Measurements from ENCODE around the gene SLC27A5. TPM values are rescaled to one million over a fixed set of nuclear protein-coding genes. Genes with fewer than 3 reads are reported as not detected.
"Not testable (repeated sequence)": the region's sequence is repeated elsewhere in the genome, so short reads cannot be mapped to it uniquely, and the experiment has no call there.

The SLC27A5 gene
- total RNA-seq, 1 donor from 2014 or later = 23.5 TPM

DNA sequence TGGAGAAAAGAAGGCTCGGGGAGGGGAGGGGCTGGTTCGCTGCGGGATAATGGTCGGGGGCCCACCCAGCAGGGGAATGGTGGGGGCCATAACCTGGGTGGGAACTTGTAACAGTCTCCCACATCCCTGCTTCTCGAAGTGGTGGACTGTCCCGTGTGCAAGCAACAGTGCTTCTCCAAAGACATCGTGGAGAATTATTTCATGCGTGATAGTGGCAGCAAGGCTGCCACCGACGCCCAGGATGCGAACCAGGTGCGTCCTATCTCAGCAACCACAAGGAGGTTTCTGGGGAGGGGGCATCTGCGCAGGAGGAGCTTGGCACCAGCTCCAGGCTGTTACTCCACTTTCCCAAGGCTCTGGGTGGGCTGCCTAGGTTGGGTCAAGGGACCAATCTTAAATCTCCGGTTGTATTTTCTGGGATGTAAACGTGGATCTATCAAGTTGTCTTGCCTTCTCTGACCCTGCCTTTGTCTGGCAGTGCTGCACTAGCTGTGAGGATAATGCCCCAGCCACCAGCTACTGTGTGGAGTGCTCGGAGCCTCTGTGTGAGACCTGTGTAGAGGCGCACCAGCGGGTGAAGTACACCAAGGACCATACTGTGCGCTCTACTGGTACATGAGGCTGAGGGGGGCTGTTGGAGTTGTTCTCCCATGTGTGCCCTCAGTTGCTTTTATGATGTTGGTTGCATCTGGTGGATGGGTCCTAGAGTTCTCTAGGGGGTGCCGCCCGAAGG, 33.7 kb upstream of the SLC27A5 start:
- peak overlapping the region; percentile 72 for H3K27ac Mint-ChIP-seq
- H3K4me1 Mint-ChIP-seq (ENCODE audit: low read depth) = peaks cover 22% of the 10 kb centered on the region
- H3K4me3 Mint-ChIP-seq (ENCODE audit: low read depth) = peak overlapping the region; percentile 91
- intact Hi-C loops (cut with micrococcal nuclease) = no loop called here
- no peaks in the 10 kb centered on the region for H3K9me3 Mint-ChIP-seq
- no peak for DNase-seq (ENCODE audit: low spot score)
- H3K36me3 Mint-ChIP-seq (ENCODE audit: low read depth) = peaks cover 54% of the 10 kb centered on the region
- H3K27me3 Mint-ChIP-seq (ENCODE audit: low read depth) = peaks cover 9% of the 10 kb centered on the region

DNA sequence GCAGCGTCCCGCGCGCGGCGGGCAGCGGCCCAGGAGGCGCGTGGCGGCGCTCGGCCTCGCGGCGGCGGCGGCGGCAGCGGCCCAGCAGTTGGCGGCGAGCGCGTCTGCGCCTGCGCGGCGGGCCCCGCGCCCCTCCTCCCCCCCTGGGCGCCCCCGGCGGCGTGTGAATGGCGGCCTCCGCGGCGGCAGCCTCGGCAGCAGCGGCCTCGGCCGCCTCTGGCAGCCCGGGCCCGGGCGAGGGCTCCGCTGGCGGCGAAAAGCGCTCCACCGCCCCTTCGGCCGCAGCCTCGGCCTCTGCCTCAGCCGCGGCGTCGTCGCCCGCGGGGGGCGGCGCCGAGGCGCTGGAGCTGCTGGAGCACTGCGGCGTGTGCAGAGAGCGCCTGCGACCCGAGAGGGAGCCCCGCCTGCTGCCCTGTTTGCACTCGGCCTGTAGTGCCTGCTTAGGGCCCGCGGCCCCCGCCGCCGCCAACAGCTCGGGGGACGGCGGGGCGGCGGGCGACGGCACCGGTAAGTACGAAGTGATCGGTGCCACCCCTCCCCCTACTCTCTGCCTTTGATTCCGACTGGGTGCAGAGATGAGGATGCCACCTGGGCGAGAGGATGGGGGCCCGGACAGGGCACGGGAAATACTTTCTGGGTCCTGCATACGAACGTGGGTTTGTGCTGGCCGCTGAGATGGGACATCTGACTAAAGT, 32.9 kb upstream of the SLC27A5 start:
- Mint-ChIP-seq H3K9me3 (no peaks in the 10 kb centered on the region), H3K36me3 (ENCODE audit: low read depth) (peaks cover 49% of the 10 kb centered on the region), H3K27me3 (ENCODE audit: low read depth) (peaks cover 14% of the 10 kb centered on the region), H3K27ac (peak overlapping the region; percentile 72), H3K4me1 (ENCODE audit: low read depth) (peaks cover 22% of the 10 kb centered on the region), H3K4me3 (ENCODE audit: low read depth) (peak overlapping the region; percentile 91)
- no peak for DNase-seq (ENCODE audit: low spot score)
- intact Hi-C loops (cut with micrococcal nuclease) = loop anchor here (1.0 kb wide), 3 partner anchors 11 to 28 kb away; partner anchors contain the start of genes CHMP2A and ZBTB45

DNA sequence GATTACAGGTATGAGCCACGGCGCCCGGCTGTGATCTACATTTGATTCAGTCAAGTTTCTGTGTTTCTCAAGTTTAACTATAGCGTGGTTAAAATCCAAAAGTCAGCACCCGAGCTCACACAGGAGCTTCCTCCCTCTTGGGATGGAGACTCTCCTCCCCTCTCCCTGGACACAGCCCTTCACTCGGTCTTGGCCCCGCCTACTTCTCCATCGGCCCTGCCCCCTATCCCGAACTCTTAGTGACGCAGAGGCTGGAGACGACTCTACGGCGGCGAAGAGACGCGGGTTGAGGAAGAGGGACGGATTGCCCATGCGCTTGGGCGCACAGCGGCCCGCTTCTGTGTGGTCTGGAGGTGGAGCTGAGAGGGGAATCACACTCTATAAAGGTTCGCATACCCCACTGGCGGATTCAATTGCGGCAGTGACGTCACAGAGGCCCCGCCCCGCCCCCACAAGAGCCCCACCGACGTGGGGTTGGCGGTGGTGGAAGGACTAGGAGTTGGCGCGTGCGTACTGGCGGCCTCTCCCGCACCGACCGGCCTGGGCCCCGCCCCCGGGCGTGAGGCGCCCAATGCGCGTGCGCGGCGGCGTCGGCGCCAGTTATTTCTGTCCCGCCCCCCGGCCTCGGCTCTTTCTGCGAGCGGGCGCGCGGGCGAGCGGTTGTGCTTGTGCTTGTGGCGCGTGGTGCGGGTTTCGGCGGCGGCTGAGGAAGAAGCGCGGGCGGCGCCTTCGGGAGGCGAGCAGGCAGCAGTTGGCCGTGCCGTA, 32.2 kb upstream of the SLC27A5 start, which contains the start of gene TRIM28:
TSS of gene TRIM28 (plus strand) at position 239 of the 765 bp plus-strand sequence. CDS start 694 bp downstream, outside the sequence.
- intact Hi-C loops (cut with micrococcal nuclease) = loop anchor here (1.0 kb wide), 3 partner anchors 11 to 28 kb away; partner anchors contain the start of genes CHMP2A and ZBTB45
- peak within 1 kb of the TSS; percentile 91 for H3K4me3 Mint-ChIP-seq (ENCODE audit: low read depth)
- DNase-seq (ENCODE audit: low spot score) = peak; percentile 100
- no peaks in the 10 kb centered on the region for H3K9me3 Mint-ChIP-seq
- peaks cover 22% of the 10 kb centered on the region for H3K4me1 Mint-ChIP-seq (ENCODE audit: low read depth)
- H3K36me3 Mint-ChIP-seq (ENCODE audit: low read depth) = peaks cover 42% of the 10 kb centered on the region
- H3K27me3 Mint-ChIP-seq (ENCODE audit: low read depth) = peaks cover 20% of the 10 kb centered on the region
- peak within 1 kb of the TSS; percentile 94 for H3K27ac Mint-ChIP-seq

DNA sequence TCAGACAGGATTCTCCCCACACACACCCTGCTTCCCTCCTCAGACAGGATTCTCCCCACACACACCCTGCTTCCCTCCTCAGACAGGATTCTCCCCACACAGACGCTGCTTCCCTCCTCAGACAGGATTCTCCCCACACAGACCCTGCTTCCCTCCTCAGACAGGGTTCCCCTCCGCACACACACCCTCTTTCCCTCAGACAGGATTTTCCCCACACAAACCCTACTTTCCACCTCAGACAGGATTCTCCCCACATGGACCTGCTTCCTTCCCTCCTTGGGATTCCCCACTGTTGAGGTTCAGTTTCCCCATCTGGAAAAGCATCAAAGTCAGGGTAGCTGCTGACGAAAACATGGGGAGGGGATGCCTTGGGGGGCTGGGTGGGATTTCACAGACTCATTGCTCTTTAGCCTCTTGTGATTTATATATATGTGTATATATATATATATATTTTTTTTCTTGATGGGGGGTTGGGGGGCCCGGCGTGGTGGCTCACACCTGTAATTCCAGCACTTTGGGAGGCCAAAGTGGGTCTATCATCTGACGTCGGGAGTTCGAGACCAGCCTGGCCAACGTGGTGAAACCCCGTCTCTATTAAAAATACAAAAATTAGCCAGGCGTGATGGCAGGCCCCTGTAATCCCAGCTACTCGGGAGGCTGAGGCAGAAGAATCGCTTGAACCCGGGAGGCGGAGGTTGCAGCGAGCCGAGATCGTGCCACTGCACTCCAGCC, 31.0 kb upstream of the SLC27A5 start:
- peaks cover 24% of the 10 kb centered on the region for H3K27me3 Mint-ChIP-seq (ENCODE audit: low read depth)
- H3K36me3 Mint-ChIP-seq (ENCODE audit: low read depth) = peaks cover 30% of the 10 kb centered on the region
- H3K27ac Mint-ChIP-seq = peak overlapping the region; percentile 6
- H3K4me1 Mint-ChIP-seq (ENCODE audit: low read depth) = peaks cover 22% of the 10 kb centered on the region
- intact Hi-C loops (cut with micrococcal nuclease); DNase-seq (ENCODE audit: low spot score); H3K4me3 Mint-ChIP-seq (ENCODE audit: low read depth); H3K9me3 Mint-ChIP-seq: not testable (repeated sequence)

DNA sequence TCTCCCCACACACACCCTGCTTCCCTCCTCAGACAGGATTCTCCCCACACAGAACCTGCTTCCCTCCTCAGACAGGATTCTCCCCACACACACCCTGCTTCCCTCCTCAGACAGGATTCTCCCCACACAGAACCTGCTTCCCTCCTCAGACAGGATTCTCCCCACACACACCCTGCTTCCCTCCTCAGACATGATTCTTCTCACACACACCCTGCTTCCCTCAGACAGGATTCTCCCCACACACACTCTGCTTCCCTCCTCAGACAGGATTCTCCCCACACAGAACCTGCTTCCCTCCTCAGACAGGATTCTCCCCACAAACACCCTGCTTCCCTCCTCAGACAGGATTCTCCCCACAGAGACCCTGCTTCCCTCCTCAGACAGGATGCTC, 27.4 kb upstream of the SLC27A5 start:
- Mint-ChIP-seq H3K4me1 (ENCODE audit: low read depth) (peaks cover 10% of the 10 kb centered on the region), H3K27me3 (ENCODE audit: low read depth) (peaks cover 24% of the 10 kb centered on the region), H3K4me3 (ENCODE audit: low read depth) (peak overlapping the region; percentile 64)
- H3K27ac Mint-ChIP-seq; H3K9me3 Mint-ChIP-seq; DNase-seq (ENCODE audit: low spot score); intact Hi-C loops (cut with micrococcal nuclease); H3K36me3 Mint-ChIP-seq (ENCODE audit: low read depth): not testable (repeated sequence)

DNA sequence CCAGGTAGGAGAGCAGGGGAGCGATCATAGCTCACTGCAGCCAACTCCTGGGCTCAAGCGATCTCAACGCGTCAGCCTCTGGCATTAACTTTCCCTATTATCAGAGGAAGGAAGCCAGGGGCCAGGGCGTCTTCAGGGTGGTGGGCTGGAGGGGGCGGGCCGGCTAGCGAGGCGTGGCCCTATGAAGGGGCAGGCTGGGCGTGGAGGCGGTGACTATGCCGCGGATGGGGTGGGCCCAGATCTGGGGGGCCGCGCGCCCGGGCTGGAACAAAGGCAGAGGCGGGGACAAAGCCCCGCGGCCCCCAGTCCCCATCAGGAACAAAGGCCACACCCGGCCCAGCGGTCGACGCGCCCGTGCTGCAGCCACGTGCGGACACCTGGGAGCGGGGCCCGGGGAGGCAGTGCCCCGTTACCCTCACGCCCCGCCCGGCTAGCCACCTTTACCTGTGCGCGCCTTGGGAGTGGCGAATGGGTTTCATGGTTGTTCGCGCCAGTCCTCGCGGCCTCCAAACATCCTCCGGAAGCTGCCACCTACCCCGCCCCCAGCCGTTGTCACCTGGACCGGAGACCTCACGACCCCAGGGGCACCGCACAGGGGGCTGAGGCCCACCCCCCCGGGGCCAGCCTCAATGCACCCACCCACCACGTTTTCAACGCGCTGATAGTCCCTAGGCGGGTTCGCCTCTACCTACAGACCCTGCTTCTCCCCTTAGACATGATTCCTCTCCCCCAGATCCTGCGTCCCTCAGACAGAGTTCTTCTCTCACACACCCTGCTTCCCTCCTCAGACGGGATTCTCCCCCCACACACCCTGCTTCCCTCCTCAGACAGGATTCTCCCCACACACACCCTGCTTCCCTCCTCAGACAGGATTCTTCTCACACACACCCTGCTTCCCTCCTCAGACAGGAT, 26.7 kb upstream of the SLC27A5 start:
- no peaks in the 10 kb centered on the region for H3K36me3 Mint-ChIP-seq (ENCODE audit: low read depth)
- DNase-seq (ENCODE audit: low spot score) = no peak
- peak overlapping the region; percentile 73 for H3K4me3 Mint-ChIP-seq (ENCODE audit: low read depth)
- H3K27me3 Mint-ChIP-seq (ENCODE audit: low read depth) = peaks cover 26% of the 10 kb centered on the region
- peak overlapping the region; percentile 76 for H3K27ac Mint-ChIP-seq
- intact Hi-C loops (cut with micrococcal nuclease) = no loop called here
- H3K4me1 Mint-ChIP-seq (ENCODE audit: low read depth) = peaks cover 6% of the 10 kb centered on the region
- no peaks in the 10 kb centered on the region for H3K9me3 Mint-ChIP-seq

DNA sequence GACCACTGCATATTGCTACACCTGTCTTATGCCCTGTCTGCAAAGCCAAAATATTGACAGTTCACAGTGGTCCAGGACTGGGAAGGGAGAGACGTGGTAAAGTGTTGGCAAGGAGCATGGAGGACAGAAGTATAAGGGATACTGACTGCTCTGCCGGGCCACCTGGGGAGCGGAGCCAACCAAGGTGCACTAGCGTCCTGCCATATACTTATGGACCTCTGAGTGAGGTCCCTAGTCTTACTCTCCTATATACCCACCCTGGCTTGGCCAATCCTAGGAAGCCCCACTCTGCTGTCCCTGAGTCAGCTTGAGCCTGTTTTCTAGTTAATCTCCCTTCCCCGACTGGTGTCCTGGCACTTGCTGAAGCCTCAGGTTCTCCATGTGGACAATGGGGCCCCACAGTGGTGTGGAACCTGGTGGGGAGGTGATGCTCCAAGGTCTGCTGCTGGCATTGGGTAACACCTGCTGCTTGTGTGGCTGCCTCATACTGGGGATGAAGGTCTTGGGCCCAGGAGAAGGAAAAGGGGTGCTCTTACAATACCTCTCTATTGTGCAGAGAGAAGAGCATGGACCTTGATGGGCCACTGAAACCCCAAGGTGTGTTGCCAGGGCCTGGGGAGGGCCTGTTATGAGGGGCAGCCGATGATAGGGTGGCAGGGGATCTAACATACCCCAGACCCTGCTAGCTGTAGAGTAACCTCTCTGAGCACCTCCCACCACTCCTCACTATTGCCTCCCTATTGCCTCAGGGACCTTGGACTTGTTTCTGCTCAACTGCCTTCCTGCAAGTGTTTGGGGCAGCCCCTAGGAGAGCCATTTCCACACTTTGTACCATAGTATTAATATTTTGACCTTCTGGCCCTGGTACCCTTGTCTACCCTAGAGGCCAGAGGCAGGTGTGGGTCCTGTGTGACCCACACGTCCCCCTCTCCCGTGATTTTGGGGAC, 25.3 kb upstream of the SLC27A5 start:
- Mint-ChIP-seq H3K27me3 (ENCODE audit: low read depth) (peaks cover 20% of the 10 kb centered on the region), H3K27ac (no peak overlapping the region), H3K4me1 (ENCODE audit: low read depth) (peaks cover 5% of the 10 kb centered on the region), H3K4me3 (ENCODE audit: low read depth) (peak overlapping the region; percentile 26), H3K9me3 (no peaks in the 10 kb centered on the region), H3K36me3 (ENCODE audit: low read depth) (no peaks in the 10 kb centered on the region)
- DNase-seq (ENCODE audit: low spot score) = no peak
- intact Hi-C loops (cut with micrococcal nuclease) = no loop called here

DNA sequence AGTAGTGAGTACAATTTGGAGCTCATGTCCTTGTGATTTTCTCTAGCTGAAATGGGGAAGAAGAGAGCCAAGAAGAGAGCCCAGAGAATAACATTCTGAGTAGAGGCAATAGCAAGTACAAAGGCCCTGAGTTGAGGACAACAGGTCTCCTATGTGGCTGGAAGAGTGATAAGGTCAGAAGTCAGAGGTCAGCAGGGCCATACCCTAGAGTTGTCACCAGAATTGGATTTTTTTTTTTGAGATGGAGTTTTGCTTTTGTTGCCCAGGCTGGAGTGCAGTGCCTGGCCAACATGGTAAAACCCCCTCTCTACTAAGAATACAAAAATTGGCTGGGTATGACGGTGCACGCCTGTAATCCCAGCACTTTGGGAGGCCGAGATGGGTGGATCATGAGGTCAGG, 24.1 kb upstream of the SLC27A5 start:
- intact Hi-C loops (cut with micrococcal nuclease) = no loop called here
- H3K36me3 Mint-ChIP-seq (ENCODE audit: low read depth) = no peaks in the 10 kb centered on the region
- H3K9me3 Mint-ChIP-seq = no peaks in the 10 kb centered on the region
- peaks cover 22% of the 10 kb centered on the region for H3K27me3 Mint-ChIP-seq (ENCODE audit: low read depth)
- H3K4me3 Mint-ChIP-seq (ENCODE audit: low read depth) = no peak overlapping the region
- no peak overlapping the region for H3K27ac Mint-ChIP-seq
- H3K4me1 Mint-ChIP-seq (ENCODE audit: low read depth) = peaks cover 5% of the 10 kb centered on the region
- no peak for DNase-seq (ENCODE audit: low spot score)

DNA sequence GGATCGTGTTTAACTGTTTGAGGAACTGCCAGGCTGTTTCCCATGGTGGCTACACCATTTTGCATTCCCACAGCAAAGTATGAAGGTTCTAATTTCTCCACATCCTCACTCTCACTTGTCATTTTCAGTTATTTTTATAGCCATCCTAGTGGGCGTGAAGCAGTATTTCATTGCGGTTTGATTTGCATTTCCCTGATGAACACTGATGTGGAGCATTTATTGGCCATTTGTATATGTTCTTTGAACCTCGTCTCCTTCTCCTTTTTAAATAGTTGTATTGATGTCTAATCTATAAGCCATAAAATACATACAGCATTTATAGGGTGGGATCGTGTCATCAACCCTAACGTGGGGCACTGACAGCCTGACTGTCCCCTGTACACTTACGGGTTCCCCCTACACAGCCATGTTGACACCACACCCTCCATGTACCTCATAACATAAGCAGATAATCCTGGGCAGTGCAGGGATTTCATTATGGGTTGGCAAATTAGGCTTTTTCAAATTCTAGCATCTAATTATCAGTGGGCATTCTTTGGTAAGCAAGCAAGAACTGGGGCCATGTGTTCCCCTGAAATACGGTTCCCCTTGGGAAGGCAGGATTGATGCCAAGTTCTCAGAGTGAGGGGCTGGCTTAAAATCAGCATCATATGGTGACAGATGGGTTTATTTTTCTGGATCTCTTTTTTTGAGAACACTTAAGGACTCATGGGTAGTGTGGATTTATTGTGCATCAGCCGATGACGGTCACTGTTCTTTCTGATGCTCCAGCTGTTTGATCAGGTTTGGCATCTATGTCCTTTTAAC, 19.4 kb upstream of the SLC27A5 start:
- Mint-ChIP-seq H3K36me3 (ENCODE audit: low read depth) (no peaks in the 10 kb centered on the region), H3K9me3 (no peaks in the 10 kb centered on the region), H3K27ac (no peak overlapping the region), H3K27me3 (ENCODE audit: low read depth) (peaks cover 5% of the 10 kb centered on the region), H3K4me1 (ENCODE audit: low read depth) (no peaks in the 10 kb centered on the region), H3K4me3 (ENCODE audit: low read depth) (no peak overlapping the region)
- no peak for DNase-seq (ENCODE audit: low spot score)
- intact Hi-C loops (cut with micrococcal nuclease) = no loop called here

DNA sequence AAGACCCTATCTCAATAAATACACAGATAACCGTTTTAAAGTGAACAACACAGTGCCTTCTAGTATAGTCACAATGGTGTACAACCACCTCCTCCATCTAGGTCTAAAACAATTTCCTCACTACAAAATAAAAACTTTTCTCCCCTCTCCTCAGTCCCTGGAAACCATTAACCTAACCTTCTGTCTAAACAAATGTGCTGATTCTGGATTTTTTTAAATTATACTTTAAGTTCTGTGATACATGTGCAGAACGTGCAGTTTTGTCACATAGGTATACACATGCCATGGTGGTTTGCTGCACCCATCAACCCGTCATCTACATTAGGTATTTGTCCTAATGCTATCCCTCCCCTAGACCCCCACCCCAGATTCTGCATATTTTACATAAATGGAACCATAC, 17.6 kb upstream of the SLC27A5 start:
- H3K9me3 Mint-ChIP-seq = no peaks in the 10 kb centered on the region
- intact Hi-C loops (cut with micrococcal nuclease) = no loop called here
- no peaks in the 10 kb centered on the region for H3K36me3 Mint-ChIP-seq (ENCODE audit: low read depth)
- no peak overlapping the region for H3K27ac Mint-ChIP-seq
- DNase-seq (ENCODE audit: low spot score) = no peak
- H3K27me3 Mint-ChIP-seq (ENCODE audit: low read depth) = peaks cover 5% of the 10 kb centered on the region
- H3K4me1 Mint-ChIP-seq (ENCODE audit: low read depth) = no peaks in the 10 kb centered on the region
- no peak overlapping the region for H3K4me3 Mint-ChIP-seq (ENCODE audit: low read depth)
